ENCODE results near the gene PTPRT.

DNA sequence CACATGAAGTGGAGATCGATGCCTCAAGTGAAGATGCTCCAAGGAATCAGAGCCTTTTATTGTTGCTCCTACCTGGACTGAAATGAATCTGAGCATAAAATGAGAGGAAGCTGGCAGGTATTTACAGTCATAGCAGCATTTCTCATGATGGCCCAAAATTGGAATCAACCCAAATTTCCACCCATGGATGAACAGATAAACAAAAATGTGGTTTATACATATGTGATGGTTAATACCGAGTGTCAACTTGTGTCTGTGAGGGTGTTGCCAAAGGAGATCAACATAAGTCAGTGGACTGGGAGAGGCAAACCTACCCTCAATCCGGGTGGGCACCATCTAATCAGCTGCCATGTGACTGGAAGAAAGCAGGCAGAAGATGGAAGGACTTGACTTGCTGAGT lies 178.2 kb downstream of the PTPRT start:
- TF ChIP-seq, protein P1, sequence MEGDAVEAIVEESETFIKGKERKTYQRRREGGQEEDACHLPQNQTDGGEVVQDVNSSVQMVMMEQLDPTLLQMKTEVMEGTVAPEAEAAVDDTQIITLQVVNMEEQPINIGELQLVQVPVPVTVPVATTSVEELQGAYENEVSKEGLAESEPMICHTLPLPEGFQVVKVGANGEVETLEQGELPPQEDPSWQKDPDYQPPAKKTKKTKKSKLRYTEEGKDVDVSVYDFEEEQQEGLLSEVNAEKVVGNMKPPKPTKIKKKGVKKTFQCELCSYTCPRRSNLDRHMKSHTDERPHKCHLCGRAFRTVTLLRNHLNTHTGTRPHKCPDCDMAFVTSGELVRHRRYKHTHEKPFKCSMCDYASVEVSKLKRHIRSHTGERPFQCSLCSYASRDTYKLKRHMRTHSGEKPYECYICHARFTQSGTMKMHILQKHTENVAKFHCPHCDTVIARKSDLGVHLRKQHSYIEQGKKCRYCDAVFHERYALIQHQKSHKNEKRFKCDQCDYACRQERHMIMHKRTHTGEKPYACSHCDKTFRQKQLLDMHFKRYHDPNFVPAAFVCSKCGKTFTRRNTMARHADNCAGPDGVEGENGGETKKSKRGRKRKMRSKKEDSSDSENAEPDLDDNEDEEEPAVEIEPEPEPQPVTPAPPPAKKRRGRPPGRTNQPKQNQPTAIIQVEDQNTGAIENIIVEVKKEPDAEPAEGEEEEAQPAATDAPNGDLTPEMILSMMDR (IDR thresholded peaks at IDR 0.05), result no peak
- TF ChIP-seq POLR2AphosphoS5 (IDR thresholded peaks at IDR 0.05; ENCODE audit: low read depth, low read length) (no peak), SIN3A (IDR thresholded peaks at IDR 0.05; ENCODE audit: borderline replicate concordance, insufficient read depth, low read depth, low read length) (no peak), TCF7L2 (IDR thresholded peaks at IDR 0.05; ENCODE audit: low read depth, low read length) (no peak)
- TF ChIP-seq, protein P2, sequence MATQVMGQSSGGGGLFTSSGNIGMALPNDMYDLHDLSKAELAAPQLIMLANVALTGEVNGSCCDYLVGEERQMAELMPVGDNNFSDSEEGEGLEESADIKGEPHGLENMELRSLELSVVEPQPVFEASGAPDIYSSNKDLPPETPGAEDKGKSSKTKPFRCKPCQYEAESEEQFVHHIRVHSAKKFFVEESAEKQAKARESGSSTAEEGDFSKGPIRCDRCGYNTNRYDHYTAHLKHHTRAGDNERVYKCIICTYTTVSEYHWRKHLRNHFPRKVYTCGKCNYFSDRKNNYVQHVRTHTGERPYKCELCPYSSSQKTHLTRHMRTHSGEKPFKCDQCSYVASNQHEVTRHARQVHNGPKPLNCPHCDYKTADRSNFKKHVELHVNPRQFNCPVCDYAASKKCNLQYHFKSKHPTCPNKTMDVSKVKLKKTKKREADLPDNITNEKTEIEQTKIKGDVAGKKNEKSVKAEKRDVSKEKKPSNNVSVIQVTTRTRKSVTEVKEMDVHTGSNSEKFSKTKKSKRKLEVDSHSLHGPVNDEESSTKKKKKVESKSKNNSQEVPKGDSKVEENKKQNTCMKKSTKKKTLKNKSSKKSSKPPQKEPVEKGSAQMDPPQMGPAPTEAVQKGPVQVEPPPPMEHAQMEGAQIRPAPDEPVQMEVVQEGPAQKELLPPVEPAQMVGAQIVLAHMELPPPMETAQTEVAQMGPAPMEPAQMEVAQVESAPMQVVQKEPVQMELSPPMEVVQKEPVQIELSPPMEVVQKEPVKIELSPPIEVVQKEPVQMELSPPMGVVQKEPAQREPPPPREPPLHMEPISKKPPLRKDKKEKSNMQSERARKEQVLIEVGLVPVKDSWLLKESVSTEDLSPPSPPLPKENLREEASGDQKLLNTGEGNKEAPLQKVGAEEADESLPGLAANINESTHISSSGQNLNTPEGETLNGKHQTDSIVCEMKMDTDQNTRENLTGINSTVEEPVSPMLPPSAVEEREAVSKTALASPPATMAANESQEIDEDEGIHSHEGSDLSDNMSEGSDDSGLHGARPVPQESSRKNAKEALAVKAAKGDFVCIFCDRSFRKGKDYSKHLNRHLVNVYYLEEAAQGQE (IDR thresholded peaks at IDR 0.05; ENCODE audit: insufficient read depth in 1 of 2, low read depth in 2 of 2, low read length in 1 of 2), result no peak

All from Panc1 (cell line).